Stimulated activated CD4-positive, alpha-beta T cell treated with anti-CD3 and anti-CD28 coated beads, TNF-alpha, amount 100 ng/mL, for 24 hours (primary cell): Measurements from ENCODE around the gene DAZAP2.

Source experiments
- DNase-seq, 3 experiments: peaks; one replicate each; pipeline ENCODE4 v3.0.0-alpha.2; 2020; ENCODE audit warnings: low read depth in 3 of 3

DAZAP2 gene, protein sequence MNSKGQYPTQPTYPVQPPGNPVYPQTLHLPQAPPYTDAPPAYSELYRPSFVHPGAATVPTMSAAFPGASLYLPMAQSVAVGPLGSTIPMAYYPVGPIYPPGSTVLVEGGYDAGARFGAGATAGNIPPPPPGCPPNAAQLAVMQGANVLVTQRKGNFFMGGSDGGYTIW

DNA sequence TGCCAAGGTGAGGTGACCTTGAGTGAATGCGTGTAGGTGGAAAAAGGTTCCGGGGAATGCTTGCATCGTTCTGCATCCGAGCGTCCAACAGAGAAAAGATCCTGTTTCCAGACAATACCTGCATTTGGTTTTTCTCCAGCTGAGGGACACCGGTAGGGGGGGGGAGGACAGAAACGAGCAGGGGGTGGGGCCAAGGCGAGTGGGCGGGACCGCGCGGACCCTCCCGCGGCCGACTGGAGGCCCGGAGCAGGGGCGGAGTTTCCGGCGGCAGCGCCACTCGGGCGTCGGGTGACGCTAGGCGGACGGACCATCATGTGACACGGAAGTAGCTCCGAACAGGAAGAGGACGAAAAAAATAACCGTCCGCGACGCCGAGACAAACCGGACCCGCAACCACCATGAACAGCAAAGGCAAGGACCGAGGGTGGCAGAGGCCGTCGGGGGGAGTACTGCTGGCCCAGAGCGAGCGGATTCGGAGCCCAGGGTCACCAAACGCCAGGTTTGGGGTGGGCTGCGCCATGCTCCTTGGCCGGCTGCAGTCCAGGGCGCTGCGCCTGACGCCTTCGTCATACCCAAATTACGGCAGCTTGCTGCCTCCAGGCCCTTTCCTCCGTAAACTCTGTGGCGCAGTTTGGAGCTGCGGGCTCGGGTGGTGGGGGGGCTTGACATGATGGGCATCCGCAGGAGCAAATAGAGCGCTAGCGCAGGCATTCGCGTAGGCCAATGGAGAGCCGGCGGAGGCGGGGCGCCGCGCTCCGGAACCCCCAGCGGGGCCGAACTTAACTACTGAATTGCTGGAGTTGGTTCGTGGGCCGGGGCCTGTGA lies at the start of gene DAZAP2:
DAZAP2 (plus strand) TSS at position 317 of the 825 bp plus-strand sequence; CDS start at position 399, 82 bp downstream.
- DNase-seq = peak; percentile 85 to 97 (median 92)

GRCh38 chr12:51189790-51190355 lies 48.8 kb upstream of the DAZAP2 start:
- DNase-seq = no peak

GRCh38 chr12:51190820-51191219 lies 47.8 kb upstream of the DAZAP2 start:
- DNase-seq = no peak

DNA sequence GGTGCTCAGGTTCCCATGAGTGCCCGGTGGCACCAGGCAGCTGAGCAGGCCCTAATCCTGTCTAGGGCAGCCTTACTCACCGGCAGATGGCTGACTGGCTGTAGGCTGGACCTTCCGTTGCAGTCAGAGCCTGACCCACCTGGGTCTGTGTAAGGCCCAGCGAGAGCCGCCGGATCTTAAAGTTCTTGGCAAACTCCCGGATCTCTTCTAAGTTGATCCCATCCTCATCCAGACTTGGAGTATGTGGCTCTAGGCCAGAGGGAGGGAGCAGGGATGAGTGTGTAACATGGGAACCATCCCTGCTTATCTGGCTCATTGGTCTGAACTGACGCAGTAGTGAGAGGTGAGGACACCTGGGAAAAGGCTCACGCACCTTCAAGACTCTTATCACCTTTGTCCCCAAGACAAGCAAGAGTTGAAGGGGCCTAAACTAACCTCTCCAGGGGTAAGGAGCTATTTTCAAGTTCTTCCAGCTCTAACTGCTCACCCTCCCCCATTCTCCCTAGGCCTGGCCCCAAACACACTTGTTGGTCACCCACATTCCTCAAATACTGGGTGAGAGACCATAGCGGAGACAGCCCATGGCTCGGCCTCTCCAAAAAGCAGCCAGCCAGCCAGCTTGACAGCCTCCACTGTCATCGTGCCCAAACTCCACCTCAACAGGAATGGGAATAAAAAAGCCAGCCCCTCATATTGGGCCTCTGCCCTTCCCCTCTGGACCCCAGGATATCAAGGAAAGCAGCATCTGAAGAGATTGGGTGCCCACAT lies 46.9 kb upstream of the DAZAP2 start:
- DNase-seq = no peak

DNA sequence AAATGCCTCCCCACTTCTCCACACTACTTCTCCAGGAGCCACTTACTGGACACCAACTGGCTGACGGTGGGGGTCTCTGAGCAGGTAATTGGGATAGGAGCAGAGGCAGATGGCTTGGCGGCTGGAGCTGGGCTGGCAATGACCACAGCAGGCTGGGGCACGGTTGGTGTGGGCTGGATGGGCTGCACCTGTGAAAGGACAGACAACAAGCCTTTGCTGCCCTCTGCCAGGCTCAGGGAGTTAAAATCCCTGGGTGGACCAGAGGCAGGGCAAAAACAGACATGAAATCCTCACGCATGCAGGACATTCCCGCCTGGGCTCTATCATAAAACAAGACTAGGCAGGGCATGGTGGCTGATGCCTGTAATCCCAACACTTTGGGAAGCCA lies 46.3 kb upstream of the DAZAP2 start:
- DNase-seq = no peak

- no peak for DNase-seq
Measured at GRCh38 chr12:51195841-51196240, 42.8 kb upstream of the DAZAP2 start.

DNA sequence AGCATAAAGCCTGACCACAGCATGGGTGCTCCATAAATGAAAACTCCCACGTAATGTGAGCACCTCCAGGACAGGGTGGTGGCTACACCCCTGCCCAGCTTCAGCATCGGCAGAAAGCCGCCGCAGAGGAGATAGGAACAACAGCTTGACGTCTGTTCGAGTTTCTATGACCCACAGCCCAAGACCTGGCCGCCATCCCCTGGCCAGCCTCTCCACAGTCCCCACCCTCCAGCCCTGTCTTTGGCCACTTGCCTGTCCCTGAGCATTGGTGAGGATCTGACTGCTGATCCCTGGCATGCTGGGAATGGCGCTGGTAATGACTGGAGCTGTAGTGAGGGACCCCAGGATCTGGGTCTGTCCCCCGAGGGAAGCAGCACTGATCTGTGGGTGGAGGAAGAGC lies 42.1 kb upstream of the DAZAP2 start:
- DNase-seq = no peak

DNA sequence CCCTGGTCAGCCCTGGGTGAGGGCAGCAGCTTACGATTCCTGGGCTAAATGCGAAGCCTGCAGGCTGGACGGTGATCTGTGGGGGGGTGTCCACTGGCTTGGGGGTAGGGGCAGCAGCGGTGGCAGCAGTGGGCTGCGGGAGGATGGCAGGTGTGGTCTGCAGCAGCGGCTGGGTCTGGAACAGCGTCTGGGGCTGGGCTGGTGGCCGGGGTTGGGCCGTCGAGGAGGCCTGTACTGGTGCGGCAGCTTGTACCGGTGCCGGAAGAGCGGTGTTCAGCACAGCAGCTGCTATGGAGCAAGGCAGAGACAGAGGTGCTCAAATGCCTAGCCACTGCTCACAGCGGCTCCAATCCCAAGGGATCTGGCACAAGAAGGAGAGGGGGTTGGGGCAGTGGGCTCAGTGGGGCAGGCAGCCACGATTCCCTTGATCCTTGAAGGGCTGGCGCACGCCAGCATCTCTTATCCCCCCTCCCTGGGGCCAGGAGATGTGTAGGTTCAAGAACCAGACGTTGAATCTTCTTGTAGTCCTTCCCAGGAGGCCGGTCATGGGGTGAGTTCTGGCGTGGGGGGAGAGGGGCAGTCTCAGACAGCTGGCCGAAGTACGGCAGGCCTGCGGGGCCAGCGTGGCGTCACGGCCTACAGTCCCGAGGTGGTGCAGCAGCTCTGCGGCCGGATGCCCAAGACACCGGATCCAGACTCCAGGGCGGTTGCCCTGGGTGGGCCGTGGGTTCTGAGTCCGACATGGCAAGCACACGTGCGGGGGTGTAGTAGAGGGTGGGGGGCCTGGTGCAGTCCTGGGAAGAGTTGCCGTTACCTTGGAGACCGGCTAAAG lies 40.7 kb upstream of the DAZAP2 start:
- no peak for DNase-seq

GRCh38 chr12:51198568-51199365 lies 39.9 kb upstream of the DAZAP2 start:
- no peak for DNase-seq

DNA sequence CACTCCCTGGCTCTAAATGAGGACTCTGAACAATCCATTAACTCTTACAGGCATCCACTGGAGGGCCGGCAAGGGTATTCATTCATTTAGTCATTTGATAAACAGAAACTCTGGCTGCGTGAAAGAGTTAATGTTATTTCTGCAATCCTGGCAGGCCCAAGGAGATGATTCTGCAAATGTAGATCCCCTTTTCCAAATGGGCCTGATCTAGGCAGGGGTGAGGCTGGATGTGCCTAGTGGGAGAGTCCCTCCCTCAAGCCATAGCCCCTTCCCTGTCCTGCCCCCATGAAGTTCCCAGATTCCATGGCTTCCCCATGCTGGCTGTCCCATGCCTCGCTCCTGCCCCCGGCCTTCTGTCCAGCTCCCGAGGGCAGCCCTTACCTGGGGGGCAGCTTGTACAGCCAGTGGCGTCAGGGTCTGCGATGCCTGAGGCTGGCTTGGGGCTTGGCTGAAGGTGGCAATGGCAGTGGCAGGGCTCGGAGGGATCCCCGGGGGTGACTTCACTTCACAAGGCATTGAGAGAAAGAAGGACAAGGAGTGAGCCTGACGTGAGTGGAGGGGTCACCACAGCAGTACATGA lies 39.2 kb upstream of the DAZAP2 start:
- no peak for DNase-seq

- no peak for DNase-seq
Measured at GRCh38 chr12:51200156-51200555, 38.5 kb upstream of the DAZAP2 start.

DNA sequence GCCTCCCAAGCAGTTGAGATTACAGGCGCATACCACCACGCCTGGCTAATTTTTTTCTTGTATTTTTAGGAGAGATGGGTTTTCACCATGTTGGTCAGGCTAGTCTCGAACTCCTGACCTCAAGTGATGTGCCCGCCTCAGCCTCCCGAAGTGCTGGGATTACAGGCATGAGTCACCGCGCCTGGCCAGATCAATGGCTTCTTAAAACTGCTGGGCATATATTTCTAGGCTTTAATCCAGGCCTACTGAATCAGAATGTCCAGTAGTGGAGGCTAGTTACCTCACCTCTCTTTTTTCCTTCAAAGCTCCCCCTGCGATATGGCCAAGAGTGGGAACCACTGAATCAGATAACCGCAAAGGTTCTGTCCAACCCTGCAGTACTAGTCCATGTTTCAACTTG lies 37.8 kb upstream of the DAZAP2 start:
- DNase-seq = no peak

GRCh38 chr12:51202718-51203117 lies 35.9 kb upstream of the DAZAP2 start:
- DNase-seq = no peak

GRCh38 chr12:51205350-51205749 lies 33.3 kb upstream of the DAZAP2 start:
- no peak for DNase-seq

- DNase-seq = no peak
Measured at GRCh38 chr12:51208016-51208660, 30.5 kb upstream of the DAZAP2 start.

- DNase-seq = no peak
Measured at GRCh38 chr12:51209259-51209658, 29.4 kb upstream of the DAZAP2 start.

DNA sequence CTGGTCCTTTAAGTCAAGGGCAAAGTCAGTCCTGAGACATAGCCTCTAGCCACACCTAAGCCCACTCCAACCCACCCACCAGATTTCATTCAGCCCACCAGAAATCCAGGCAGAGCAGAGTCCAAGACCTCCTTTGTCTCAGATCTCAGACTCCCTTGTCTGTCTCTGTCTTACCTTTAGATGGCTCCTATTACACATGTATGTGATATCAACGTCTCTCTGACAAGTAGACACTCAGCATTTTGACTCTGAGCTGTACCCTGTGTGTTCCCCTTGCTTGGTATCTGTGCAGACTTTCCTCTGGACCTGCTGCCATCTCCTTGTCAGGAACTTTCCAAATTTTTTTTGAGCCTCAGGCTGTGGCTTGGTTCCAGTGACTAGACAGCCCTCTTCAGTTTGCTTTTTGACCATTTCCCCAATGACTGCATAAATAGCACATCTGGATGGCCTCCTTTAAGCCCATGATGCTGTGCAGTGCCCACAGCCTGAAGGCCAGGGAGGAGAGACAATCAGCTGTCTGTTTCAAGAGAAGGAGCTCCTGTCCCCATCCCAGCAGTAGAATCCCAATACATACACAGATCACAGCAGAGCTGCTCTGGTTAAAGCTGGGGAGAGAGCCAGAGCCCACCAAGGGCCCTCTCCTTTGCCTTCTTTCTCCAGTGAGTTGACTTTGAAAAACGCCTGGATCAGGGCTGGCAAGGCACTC lies 27.8 kb upstream of the DAZAP2 start:
- no peak for DNase-seq

- no peak for DNase-seq
Measured at GRCh38 chr12:51214895-51215294, 23.7 kb upstream of the DAZAP2 start.

GRCh38 chr12:51216642-51217041 lies 22.0 kb upstream of the DAZAP2 start:
- DNase-seq = no peak
